ENCODE data around the gene KAT6B. TPM values are rescaled to one million over a fixed set of nuclear protein-coding genes. Genes with fewer than 3 reads are reported as not detected.
"Not testable (repeated sequence)": the region's sequence is repeated elsewhere in the genome, so short reads cannot be mapped to it uniquely, and the experiment has no call there.

The KAT6B gene
- total and polyA plus RNA-seq, 2 donors from 2014 or later = 2.9 to 34.2 TPM

GRCh38 chr10:75050149-75050919 lies 223.9 kb downstream of the KAT6B start:
- Histone ChIP-seq H3K36me3 (ENCODE audit: control insufficient read depth in 2 of 3, insufficient read depth in 3 of 3, low read length in 3 of 3) (no peaks in the 10 kb centered on the region), H3K27me3 (ENCODE audit: control insufficient read depth, insufficient read depth, low read length) (no peaks in the 10 kb centered on the region), H3K9ac (ENCODE audit: low read length in 3 of 3) (no peak overlapping the region), H3K9me3 (ENCODE audit: control insufficient read depth in 2 of 3, insufficient read depth in 1 of 3, low read length in 3 of 3) (no peaks in the 10 kb centered on the region), H3K27ac (ENCODE audit: low read depth in 2 of 2, low read length in 2 of 2) (no peak overlapping the region), H3K4me3 (ENCODE audit: low read length in 3 of 3) (no peak overlapping the region), H3K4me1 (ENCODE audit: control insufficient read depth in 2 of 3, insufficient read depth in 2 of 3, low read depth in 1 of 3, low read length in 3 of 3) (peaks cover 0 to 3% (median 0%) of the 10 kb centered on the region in 3 donors)
- no peak for DNase-seq
- FAIRE-seq = no peak
- intact Hi-C loops (cut with DNase I) = no loop called here
- TF ChIP-seq CTCF (IDR thresholded peaks at IDR 0.05; ENCODE audit: borderline replicate concordance, extremely low read depth, insufficient read depth) = no peak

GRCh38 chr10:75051308-75051707 lies 224.9 kb downstream of the KAT6B start:
- Histone ChIP-seq H3K4me3 (ENCODE audit: low read length in 3 of 3) (no peak overlapping the region), H3K27me3 (ENCODE audit: control insufficient read depth, insufficient read depth, low read length) (no peaks in the 10 kb centered on the region), H3K4me1 (ENCODE audit: control insufficient read depth in 2 of 3, insufficient read depth in 2 of 3, low read depth in 1 of 3, low read length in 3 of 3) (peaks cover 0 to 3% (median 0%) of the 10 kb centered on the region in 3 donors), H3K9me3 (ENCODE audit: control insufficient read depth in 2 of 3, insufficient read depth in 1 of 3, low read length in 3 of 3) (no peaks in the 10 kb centered on the region), H3K27ac (ENCODE audit: low read depth in 2 of 2, low read length in 2 of 2) (no peak overlapping the region), H3K36me3 (ENCODE audit: control insufficient read depth in 2 of 3, insufficient read depth in 3 of 3, low read length in 3 of 3) (no peaks in the 10 kb centered on the region), H3K9ac (ENCODE audit: low read length in 3 of 3) (no peak overlapping the region)
- TF ChIP-seq CTCF (IDR thresholded peaks at IDR 0.05; ENCODE audit: borderline replicate concordance, extremely low read depth, insufficient read depth) = no peak
- no peak for DNase-seq
- intact Hi-C loops (cut with DNase I) = no loop called here
- no peak for FAIRE-seq

DNA sequence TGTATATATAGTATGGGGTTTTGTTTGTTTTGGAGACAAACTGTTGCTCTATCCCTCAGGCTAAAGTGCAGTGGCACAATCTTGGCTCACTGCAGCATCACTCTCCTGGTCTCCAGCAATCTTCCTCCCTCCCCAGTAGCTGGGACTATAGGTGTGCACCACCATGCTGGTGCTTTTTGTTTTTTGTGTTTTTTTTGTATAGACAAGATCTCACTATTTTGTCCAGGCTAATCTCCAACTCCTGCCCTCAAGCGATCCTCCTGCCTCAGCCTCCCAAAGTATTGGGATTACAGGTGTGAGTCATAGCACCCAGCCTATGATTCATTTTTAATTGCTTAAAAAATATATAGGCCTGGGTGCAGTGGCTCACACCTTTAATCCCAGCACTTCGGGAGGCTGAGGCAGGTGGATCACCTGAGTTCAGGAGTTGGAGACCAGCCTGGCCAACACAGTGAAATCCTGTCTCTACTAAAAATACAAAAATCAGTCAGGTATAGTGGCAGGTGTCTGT lies 229.6 kb downstream of the KAT6B start:
- H3K4me1 ChIP-seq (ENCODE audit: control insufficient read depth in 2 of 3, insufficient read depth in 2 of 3, low read depth in 1 of 3, low read length in 3 of 3); FAIRE-seq; H3K9me3 ChIP-seq (ENCODE audit: control insufficient read depth in 2 of 3, insufficient read depth in 1 of 3, low read length in 3 of 3); H3K36me3 ChIP-seq (ENCODE audit: control insufficient read depth in 2 of 3, insufficient read depth in 3 of 3, low read length in 3 of 3); H3K4me3 ChIP-seq (ENCODE audit: low read length in 3 of 3); H3K9ac ChIP-seq (ENCODE audit: low read length in 3 of 3); intact Hi-C loops (cut with DNase I); H3K27me3 ChIP-seq (ENCODE audit: control insufficient read depth, insufficient read depth, low read length); H3K27ac ChIP-seq (ENCODE audit: low read depth in 2 of 2, low read length in 2 of 2); DNase-seq: not testable (repeated sequence)

GRCh38 chr10:75057680-75058079 lies 231.3 kb downstream of the KAT6B start:
- Histone ChIP-seq H3K4me3 (ENCODE audit: low read length in 3 of 3) (no peak overlapping the region), H3K9ac (ENCODE audit: low read length in 3 of 3) (no peak overlapping the region), H3K36me3 (ENCODE audit: control insufficient read depth in 2 of 3, insufficient read depth in 3 of 3, low read length in 3 of 3) (no peaks in the 10 kb centered on the region), H3K4me1 (ENCODE audit: control insufficient read depth in 2 of 3, insufficient read depth in 2 of 3, low read depth in 1 of 3, low read length in 3 of 3) (no peaks in the 10 kb centered on the region), H3K27ac (ENCODE audit: low read depth in 2 of 2, low read length in 2 of 2) (no peak overlapping the region), H3K9me3 (ENCODE audit: control insufficient read depth in 2 of 3, insufficient read depth in 1 of 3, low read length in 3 of 3) (no peaks in the 10 kb centered on the region), H3K27me3 (ENCODE audit: control insufficient read depth, insufficient read depth, low read length) (no peaks in the 10 kb centered on the region)
- DNase-seq (no peak), FAIRE-seq (no peak)
- intact Hi-C loops (cut with DNase I) = no loop called here
- no peak for TF ChIP-seq CTCF (IDR thresholded peaks at IDR 0.05; ENCODE audit: borderline replicate concordance, extremely low read depth, insufficient read depth)
